ENCODE results near the gene PITPNC1.

DNA sequence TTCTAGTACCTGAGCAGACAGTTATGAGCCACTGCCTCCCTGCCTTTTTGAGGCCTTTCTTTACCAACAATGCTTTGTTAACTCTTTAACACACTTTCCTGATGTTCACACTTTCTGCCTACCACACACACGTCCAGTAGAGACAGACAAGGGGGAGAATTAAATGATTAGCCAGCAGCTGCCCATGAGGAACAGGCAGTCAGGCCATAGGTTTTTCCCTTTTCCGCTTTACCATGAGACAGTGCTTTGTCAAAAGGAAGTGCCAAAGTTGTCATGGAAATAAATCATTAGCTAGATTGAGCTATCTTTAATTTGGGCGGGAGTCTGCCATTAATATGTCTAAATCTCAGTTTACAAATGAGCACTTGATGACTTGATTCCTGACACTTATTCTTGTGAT lies 102.1 kb downstream of the PITPNC1 start:
- TF ChIP-seq CTCF (IDR thresholded peaks at IDR 0.05) (no peak), EP300 (IDR thresholded peaks at IDR 0.05) (no peak), POLR2AphosphoS5 (IDR thresholded peaks at IDR 0.05) (no peak)

All from gastroesophageal sphincter (tissue), 3 donors.